Measurements from ENCODE around the gene ZFHX3. TPM values are rescaled to one million over a fixed set of nuclear protein-coding genes. Genes with fewer than 3 reads are reported as not detected.

ZFHX3 gene
- total RNA-seq, 2 experiments from 2014 or later = 0.38 to 0.43 TPM

DNA sequence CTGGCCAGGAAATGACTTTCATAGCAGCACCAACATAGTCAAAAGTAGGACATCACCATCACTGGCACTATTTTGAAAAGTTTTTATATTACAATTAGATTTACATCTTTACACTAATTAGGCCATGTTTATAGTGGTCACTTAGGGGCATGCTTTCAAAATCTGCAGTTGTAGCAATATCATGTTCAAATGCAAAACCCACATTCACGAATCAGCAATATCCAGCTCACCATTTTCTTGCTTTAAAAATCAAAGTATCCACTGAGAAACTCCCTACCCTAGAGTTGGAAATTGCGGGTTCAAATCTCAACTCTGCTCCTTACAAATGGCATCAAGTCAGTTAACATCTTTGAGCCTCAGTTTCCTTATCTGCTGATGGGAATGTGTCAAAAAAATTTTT, 237.4 kb downstream of the ZFHX3 start:
- ChIA-PET POLR2A (no interaction called here), CTCF (no interaction called here)
- Mint-ChIP-seq H3K4me3 (no peak overlapping the region), H3K27ac (no peak overlapping the region), H3K36me3 (ENCODE audit: low read depth) (no peaks in the 10 kb centered on the region), H3K9me3 (no peaks in the 10 kb centered on the region), H3K27me3 (no peaks in the 10 kb centered on the region), H3K4me1 (no peaks in the 10 kb centered on the region)
- DNase-seq = no peak

DNA sequence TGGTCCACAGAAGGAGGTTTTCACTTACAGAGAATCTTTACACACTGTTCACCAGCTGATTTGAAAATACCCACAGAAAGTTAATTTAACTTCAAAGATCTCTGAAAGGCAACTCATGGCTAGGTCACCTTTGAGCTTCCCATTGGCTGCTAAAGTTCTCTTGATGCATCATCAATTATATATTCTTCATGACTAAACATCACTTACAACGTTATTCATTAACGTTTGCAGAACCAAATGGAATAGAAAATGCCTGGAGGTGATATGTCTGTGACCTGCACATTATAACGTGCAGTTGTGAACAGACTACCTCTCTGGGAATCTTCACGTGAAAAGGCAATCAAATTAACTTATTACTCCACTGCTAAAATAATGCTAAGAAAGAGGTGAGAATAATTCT, 238.5 kb downstream of the ZFHX3 start:
- ChIA-PET POLR2A (no interaction called here), CTCF (no interaction called here)
- H3K4me1 Mint-ChIP-seq = no peaks in the 10 kb centered on the region
- H3K4me3 Mint-ChIP-seq = no peak overlapping the region
- no peaks in the 10 kb centered on the region for H3K9me3 Mint-ChIP-seq
- no peaks in the 10 kb centered on the region for H3K36me3 Mint-ChIP-seq (ENCODE audit: low read depth)
- H3K27ac Mint-ChIP-seq = no peak overlapping the region
- no peaks in the 10 kb centered on the region for H3K27me3 Mint-ChIP-seq
- no peak for DNase-seq

- POLR2A ChIA-PET = no interaction called here
- Mint-ChIP-seq H3K27me3 (no peaks in the 10 kb centered on the region), H3K9me3 (no peaks in the 10 kb centered on the region), H3K4me3 (no peak overlapping the region), H3K27ac (no peak overlapping the region), H3K36me3 (ENCODE audit: low read depth) (no peaks in the 10 kb centered on the region), H3K4me1 (no peaks in the 10 kb centered on the region)
- no peak for DNase-seq
- CTCF ChIA-PET = no interaction called here
Observed at GRCh38 chr16:72808754-72809153, 239.2 kb downstream of the ZFHX3 start.

- POLR2A ChIA-PET = no interaction called here
- H3K4me1 Mint-ChIP-seq = no peaks in the 10 kb centered on the region
- H3K27me3 Mint-ChIP-seq = no peaks in the 10 kb centered on the region
- CTCF ChIA-PET = interaction anchor here (1.1 kb wide), 1 partner anchor 25 kb away, joined by 5 read pairs; no protein-coding TSS in a partner anchor
- H3K4me3 Mint-ChIP-seq = no peak overlapping the region
- H3K9me3 Mint-ChIP-seq = no peaks in the 10 kb centered on the region
- DNase-seq = no peak
- H3K27ac Mint-ChIP-seq = no peak overlapping the region
- H3K36me3 Mint-ChIP-seq (ENCODE audit: low read depth) = no peaks in the 10 kb centered on the region
Observed at GRCh38 chr16:72807245-72807644, 240.7 kb downstream of the ZFHX3 start.

DNA sequence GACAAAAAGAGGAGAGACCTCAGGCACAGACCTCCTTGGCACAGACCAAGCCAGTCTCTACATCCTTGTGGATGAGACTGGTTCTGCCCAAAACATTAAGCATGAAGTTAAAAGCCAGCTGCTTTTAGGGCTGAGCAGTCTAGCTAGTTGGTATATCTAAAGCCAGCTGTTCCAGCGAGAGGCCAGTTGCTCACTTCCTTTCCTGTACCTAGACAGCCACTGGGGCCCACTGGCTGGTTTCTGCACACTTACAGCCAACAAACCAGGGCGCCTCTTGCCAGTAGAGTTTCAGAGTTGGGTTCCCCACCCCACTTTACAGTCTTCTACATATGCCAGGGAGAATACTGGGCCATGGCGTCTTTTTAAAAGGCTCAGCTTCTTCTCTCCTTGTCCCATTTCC, 242.4 kb downstream of the ZFHX3 start:
- POLR2A ChIA-PET = no interaction called here
- H3K4me1 Mint-ChIP-seq = no peaks in the 10 kb centered on the region

GRCh38 chr16:72800524-72801161, 247.3 kb downstream of the ZFHX3 start:
- Mint-ChIP-seq H3K27ac (no peak overlapping the region), H3K4me1 (no peaks in the 10 kb centered on the region), H3K27me3 (no peaks in the 10 kb centered on the region), H3K36me3 (ENCODE audit: low read depth) (no peaks in the 10 kb centered on the region), H3K4me3 (no peak overlapping the region), H3K9me3 (peaks cover 5% of the 10 kb centered on the region)
- DNase-seq = no peak
- POLR2A ChIA-PET = no interaction called here
- CTCF ChIA-PET = interaction anchor here (1.8 kb wide), 1 partner anchor 32 kb away, joined by 4 read pairs; no protein-coding TSS in a partner anchor

More for the DNA sequence above, 242.4 kb downstream of the ZFHX3 start:
- Mint-ChIP-seq H3K4me3 (no peak overlapping the region), H3K36me3 (ENCODE audit: low read depth) (no peaks in the 10 kb centered on the region), H3K27me3 (no peaks in the 10 kb centered on the region), H3K9me3 (no peaks in the 10 kb centered on the region), H3K27ac (no peak overlapping the region)
- CTCF ChIA-PET = interaction anchor here (0.6 to 1.0 kb wide), 2 partner anchors 27 to 144 kb away, joined by 3 read pairs; no protein-coding TSS in a partner anchor
- no peak for DNase-seq

DNA sequence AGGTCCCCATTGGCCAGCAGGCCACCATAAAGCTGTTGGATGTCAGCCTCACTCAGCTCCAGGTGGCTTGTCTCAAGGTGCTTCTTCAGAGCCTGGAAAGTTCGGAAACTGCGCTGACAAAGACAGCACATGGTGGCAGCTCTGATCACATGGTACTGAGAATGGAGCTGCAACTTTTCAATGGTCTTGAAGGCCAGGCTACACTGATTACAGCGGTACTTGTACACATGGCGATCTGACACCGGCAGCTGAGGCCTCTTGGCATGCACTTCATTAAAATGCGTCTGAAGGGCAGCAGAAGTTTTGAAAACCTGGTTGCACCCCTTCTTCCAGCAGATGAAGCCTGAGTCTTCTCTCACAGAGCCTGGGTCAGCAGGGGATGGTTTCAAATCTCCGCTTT, 249.7 kb downstream of the ZFHX3 start:
- Mint-ChIP-seq H3K4me1 (no peaks in the 10 kb centered on the region), H3K27ac (no peak overlapping the region), H3K27me3 (no peaks in the 10 kb centered on the region), H3K9me3 (peaks cover 9% of the 10 kb centered on the region), H3K4me3 (no peak overlapping the region), H3K36me3 (ENCODE audit: low read depth) (no peaks in the 10 kb centered on the region)
- no peak for DNase-seq
- POLR2A ChIA-PET = no interaction called here
- CTCF ChIA-PET = no interaction called here

GRCh38 chr16:72797621-72798020, 250.3 kb downstream of the ZFHX3 start:
- no peak overlapping the region for H3K27ac Mint-ChIP-seq
- DNase-seq = no peak
- no peaks in the 10 kb centered on the region for H3K27me3 Mint-ChIP-seq
- no peaks in the 10 kb centered on the region for H3K36me3 Mint-ChIP-seq (ENCODE audit: low read depth)
- H3K9me3 Mint-ChIP-seq = peaks cover 9% of the 10 kb centered on the region
- ChIA-PET CTCF (no interaction called here), POLR2A (no interaction called here)
- H3K4me1 Mint-ChIP-seq = no peaks in the 10 kb centered on the region
- H3K4me3 Mint-ChIP-seq = no peak overlapping the region

DNA sequence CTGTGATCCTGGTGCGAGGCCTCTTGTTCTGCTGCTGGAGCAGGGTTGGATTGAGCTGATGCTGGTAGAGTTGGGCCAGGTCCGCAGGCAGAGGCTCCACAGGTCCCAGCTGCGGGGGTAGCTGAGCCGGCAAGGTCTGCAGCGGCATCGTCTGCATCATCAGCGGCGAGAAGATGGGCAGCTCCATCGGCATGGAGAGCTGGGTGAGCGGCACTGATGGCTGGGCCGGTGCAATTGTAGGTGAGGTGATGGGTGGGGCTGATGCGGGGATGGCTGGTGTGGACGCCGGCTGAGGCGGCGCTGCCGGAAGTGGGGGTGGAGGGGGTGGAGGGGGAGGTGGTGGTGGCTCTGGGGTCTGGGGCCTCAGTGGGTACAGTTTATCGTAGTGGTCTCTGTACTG, 251.7 kb downstream of the ZFHX3 start:
- Mint-ChIP-seq H3K4me3 (no peak overlapping the region), H3K36me3 (ENCODE audit: low read depth) (no peaks in the 10 kb centered on the region), H3K9me3 (peaks cover 9% of the 10 kb centered on the region), H3K4me1 (no peaks in the 10 kb centered on the region), H3K27me3 (no peaks in the 10 kb centered on the region), H3K27ac (no peak overlapping the region)
- no peak for DNase-seq
- ChIA-PET CTCF (no interaction called here), POLR2A (no interaction called here)

DNA sequence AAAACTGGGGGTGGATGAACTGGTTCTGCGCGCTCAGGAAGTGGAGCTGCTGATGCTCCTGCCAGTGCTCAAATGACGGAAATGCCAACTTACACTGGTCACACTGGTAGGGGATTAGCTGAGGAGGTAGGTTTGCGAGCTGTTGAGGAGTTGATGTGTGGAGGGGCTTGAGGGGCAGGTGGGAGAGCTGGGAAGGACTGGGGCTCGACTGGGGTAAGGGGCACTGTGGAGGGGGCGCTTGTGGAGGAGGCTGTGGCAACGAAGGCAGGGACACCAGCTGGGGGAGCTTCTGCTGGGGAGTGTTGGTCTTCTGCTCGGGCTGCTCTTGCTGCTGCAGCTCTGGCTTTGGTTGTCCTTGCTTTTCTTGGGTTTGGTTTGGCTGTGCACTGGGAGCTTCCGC, 252.9 kb downstream of the ZFHX3 start:
- H3K4me1 Mint-ChIP-seq = no peaks in the 10 kb centered on the region
- H3K9me3 Mint-ChIP-seq = peaks cover 9% of the 10 kb centered on the region

GRCh38 chr16:72794319-72794718, 253.6 kb downstream of the ZFHX3 start:
- H3K36me3 Mint-ChIP-seq (ENCODE audit: low read depth) = no peaks in the 10 kb centered on the region
- H3K27me3 Mint-ChIP-seq = no peaks in the 10 kb centered on the region
- CTCF ChIA-PET = no interaction called here
- DNase-seq = no peak
- H3K27ac Mint-ChIP-seq = no peak overlapping the region
- H3K4me3 Mint-ChIP-seq = no peak overlapping the region
- no peaks in the 10 kb centered on the region for H3K4me1 Mint-ChIP-seq
- POLR2A ChIA-PET = no interaction called here
- H3K9me3 Mint-ChIP-seq = peaks cover 9% of the 10 kb centered on the region

More for the DNA sequence above, 252.9 kb downstream of the ZFHX3 start:
- DNase-seq = no peak
- Mint-ChIP-seq H3K27ac (no peak overlapping the region), H3K4me3 (no peak overlapping the region), H3K27me3 (no peaks in the 10 kb centered on the region), H3K36me3 (ENCODE audit: low read depth) (no peaks in the 10 kb centered on the region)
- ChIA-PET CTCF (no interaction called here), POLR2A (no interaction called here)

GRCh38 chr16:72793716-72794115, 254.2 kb downstream of the ZFHX3 start:
- H3K4me1 Mint-ChIP-seq = no peaks in the 10 kb centered on the region
- ChIA-PET CTCF (no interaction called here), POLR2A (no interaction called here)
- no peaks in the 10 kb centered on the region for H3K36me3 Mint-ChIP-seq (ENCODE audit: low read depth)
- no peak overlapping the region for H3K27ac Mint-ChIP-seq
- H3K9me3 Mint-ChIP-seq = peaks cover 9% of the 10 kb centered on the region
- H3K4me3 Mint-ChIP-seq = no peak overlapping the region
- peaks cover 3% of the 10 kb centered on the region for H3K27me3 Mint-ChIP-seq
- DNase-seq = no peak

GRCh38 chr16:72793017-72793416, 254.9 kb downstream of the ZFHX3 start:
- peaks cover 2% of the 10 kb centered on the region for H3K4me1 Mint-ChIP-seq
- H3K9me3 Mint-ChIP-seq = peaks cover 9% of the 10 kb centered on the region
- H3K27me3 Mint-ChIP-seq = peaks cover 4% of the 10 kb centered on the region
- no peak overlapping the region for H3K4me3 Mint-ChIP-seq
- no peak for DNase-seq
- no peaks in the 10 kb centered on the region for H3K36me3 Mint-ChIP-seq (ENCODE audit: low read depth)
- ChIA-PET POLR2A (no interaction called here), CTCF (no interaction called here)
- no peak overlapping the region for H3K27ac Mint-ChIP-seq

- Mint-ChIP-seq H3K9me3 (peaks cover 6% of the 10 kb centered on the region), H3K36me3 (ENCODE audit: low read depth) (no peaks in the 10 kb centered on the region), H3K4me1 (peaks cover 11% of the 10 kb centered on the region), H3K27me3 (peaks cover 12% of the 10 kb centered on the region), H3K27ac (no peak overlapping the region), H3K4me3 (no peak overlapping the region)
- DNase-seq = no peak
- ChIA-PET POLR2A (no interaction called here), CTCF (no interaction called here)
Observed at GRCh38 chr16:72791786-72792185, 256.1 kb downstream of the ZFHX3 start.

Data from activated CD4-positive, alpha-beta memory T cell treated with anti-CD3 and anti-CD28 coated beads, Interleukin-2, amount 10 ng/mL, durations not matched to agents 7 days and 5 days (primary cell).